GM04504 (cell line): ENCODE measurements around the gene GNB3.
"Not testable (repeated sequence)": the region's sequence is repeated elsewhere in the genome, so short reads cannot be mapped to it uniquely, and the experiment has no call there.

ENCODE experiments used
- DNase-seq: peaks from one replicate; pipeline ENCODE4 v3.0.0-alpha.2; 2012; ENCODE audit warnings: low read depth

The GNB3 gene

DNA sequence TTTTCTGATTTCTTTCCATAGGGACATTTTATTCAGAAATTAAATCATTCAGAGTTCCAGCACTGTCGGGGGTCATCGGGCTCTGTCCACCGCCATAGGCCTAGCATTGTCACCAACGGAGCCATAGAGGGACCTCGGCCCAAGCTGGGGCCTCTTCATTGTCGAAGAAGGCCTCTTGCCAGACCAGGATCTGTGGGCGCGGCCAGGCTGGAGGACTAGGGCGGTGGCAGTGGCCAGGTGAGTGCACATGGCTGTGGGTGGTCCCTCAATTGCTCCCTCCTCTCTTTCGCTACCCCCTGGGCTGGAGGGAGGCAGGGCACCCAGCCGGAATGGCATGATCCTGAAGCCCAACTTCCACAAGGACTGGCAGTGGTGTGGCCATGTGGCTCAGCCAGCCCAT is 43.0 kb downstream of the GNB3 start:
- DNase-seq, result no peak

- DNase-seq, result no peak
Observed at GRCh38 chr12:6884539-6884938, 43.8 kb downstream of the GNB3 start.

DNA sequence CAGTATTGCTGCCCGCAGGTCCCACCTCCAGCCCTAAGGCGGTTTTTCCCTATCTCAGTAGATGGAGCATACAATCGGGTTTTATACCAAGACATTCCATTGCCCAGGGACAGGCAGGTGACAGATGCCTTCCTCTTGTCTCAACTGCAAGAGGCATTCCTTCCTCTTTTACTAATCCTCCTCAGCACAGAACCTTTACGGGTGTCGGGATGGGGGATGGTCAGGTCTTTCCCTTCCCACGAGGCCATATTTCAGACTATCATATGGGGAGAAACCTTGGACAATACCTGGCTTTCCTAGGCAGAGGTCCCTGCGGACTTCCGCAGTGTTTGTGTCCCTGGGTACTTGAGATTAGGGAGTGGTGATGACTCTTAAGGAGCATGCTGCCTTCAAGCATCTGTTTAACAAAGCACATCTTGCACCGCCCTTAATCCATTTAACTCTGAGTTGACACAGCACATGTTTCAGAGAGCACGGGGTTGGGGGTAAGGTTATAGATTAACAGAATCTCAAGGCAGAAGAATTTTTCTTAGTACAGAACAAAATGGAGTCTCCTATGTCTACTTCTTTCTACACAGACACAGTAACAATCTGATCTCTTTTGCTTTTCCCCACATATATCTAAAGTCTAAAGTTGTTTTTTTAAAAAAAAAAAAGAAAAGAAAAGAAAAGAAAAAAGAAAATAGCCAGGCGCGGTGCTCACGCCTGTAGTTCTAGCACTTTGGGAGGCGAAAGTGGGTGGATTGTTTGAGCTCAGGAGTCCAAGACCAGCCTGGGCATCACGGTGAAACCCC is 45.7 kb downstream of the GNB3 start:
- not testable (repeated sequence) for DNase-seq

DNA sequence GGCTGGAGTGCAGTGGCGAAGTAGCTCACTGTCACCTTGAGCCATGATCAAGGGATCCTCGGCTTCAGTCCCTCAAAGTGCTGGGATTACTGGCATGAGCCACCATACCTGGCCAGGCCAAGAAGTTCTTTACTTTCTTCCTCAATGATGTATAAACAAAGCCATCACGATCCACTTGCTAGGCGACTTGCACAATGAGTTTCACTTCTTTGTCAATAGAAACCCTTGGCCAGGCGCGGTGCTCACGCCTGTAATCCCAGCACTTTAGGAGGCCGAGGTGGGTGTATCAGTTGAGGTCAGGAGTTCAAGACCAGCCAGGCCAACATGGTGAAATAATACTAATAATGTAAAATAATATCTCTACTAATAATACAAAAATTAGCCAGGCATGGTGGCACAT is 46.7 kb downstream of the GNB3 start:
- no peak for DNase-seq

GRCh38 chr12:6888360-6888759 is 47.6 kb downstream of the GNB3 start:
- no peak for DNase-seq

DNA sequence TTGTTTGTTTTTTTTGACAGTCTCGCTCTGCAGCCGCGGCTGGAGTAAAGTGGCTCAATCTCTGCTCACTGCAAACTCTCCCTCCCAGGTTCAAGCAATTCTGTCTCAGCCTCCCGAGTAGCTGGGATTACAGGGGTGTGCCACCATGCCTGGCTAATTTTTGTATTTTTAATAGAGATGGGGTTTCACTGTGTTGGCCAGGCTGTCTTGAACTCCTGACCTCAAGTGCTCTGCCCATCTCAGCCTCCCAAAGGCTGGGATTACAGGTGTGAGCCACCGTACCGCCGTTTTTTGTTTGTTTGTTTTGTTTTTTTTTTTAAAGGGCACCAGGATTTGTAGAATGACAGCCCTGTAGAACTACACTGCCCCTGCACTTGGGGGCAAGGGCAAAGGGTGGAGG is 48.1 kb downstream of the GNB3 start:
- DNase-seq, result not testable (repeated sequence)

DNA sequence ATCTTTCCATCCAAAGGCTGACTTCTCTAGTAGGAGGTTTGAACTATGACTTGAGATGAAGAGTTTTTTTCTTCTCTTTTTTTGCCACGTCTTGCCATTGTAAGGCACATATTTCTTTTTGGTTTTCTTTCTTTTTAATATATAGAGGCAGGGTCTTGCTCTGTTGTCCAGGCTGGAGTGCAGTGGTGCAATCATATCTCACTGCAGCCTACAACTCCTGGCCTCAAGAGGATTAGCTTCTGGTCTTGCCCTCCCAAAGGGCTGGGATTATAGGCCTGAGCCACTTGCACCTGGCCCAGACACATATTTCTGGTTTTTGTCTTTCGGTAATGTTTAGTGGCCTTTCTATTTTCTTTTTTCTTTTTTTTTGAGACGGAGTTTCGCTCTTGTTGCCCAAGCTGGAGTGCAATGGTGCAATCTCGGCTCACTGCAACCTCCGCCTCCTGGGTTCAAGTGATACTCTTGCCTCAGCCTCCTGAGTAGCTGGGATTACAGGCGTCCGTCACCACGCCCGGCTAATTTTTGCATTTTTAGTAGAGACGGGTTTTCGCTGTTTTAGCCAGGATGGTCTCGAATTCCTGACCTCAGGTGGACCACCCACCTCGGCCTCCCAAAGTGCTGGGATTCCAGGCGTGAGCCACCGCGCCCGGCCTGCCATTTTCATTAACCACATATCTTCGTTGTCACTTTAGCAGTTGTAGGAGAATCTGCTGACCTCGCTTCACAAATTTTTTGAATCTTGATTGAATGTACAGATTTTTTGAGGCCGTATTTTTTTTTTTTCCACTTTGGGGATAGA is 49.2 kb downstream of the GNB3 start:
- not testable (repeated sequence) for DNase-seq

DNA sequence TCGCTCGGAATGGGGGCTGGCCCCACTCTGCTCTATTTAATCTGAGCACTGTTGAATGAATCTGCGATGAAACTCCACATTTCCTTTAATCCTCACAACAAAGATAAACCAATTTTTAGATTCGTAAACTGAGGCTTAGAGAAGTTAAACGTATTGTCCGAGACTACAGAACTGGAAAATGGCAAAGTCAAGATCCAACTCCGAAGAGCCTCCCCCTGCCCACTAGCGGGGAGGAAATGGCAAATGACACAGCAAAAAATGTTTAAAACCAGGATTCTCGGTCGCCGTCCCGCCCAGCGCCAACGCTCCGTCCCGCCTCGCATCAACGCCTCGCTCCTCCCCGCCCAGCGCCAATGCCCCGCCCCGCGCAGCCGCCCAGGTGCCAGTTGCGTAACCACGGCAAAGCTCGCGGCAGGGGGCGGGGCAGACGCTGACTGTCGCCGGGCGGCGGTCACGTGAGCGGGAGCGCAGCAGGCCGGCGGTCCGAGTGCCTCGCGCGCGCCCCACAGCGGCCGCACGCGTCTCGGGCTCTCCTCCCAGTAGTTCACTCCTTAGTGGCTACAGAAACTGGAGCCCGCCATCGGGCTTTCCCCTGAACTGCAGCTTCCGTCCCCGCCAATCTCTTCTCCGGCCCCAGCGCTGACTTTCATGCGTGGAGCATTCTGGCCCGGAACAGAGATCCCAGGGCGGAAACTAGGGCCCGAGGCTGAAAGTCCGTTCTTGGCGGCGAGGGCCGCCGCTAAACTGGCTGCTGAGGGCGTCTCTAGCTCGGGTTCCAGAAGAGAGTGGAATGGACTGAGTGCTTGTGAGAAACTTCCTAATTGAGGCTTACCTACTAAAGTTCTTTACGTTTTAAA is 50.3 kb downstream of the GNB3 start:
- peak; percentile 93 for DNase-seq

- DNase-seq, result no peak
Observed at GRCh38 chr12:6891646-6892001, 50.9 kb downstream of the GNB3 start.

DNA sequence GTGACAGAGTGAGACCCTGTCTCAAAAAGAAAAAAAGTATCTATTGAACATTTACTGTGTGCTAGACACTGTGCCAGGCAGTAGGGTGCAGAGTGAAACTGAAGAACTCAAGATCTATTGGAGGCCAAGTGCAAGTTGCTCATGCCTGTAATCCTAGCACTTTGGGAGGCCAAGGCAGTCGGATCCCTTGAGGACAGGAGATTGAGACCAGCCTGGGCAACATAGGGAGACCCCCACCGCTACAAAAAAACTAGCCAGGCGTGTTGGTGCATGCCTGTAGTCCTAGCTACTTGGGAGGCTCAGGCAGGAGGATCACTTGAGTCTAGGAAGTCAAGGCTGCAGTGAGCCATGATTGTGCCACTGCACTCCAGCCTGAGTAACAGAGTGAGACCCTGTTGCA is 52.0 kb downstream of the GNB3 start:
- DNase-seq, result not testable (repeated sequence)

DNA sequence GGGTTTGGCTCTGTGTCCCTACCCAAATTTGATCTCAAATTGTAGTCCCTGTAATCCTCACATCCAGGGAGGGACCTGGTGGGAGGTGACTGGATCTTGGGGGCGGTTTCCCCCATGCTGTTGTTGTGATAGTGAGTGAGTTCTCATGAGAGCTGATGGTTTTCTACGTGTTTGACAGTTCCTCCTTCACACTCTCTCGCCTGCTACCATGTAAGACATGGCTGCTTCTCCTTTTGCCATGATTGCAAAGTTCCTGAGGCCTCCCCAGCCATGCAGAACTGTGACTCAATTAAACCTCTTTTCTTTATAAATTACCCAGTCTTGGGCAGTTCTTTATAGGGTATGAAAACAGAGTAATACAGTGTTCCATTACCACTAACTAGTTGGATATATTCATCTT is 53.6 kb downstream of the GNB3 start:
- no peak for DNase-seq
